ENCODE results near the gene RHBDD2. TPM values are rescaled to one million over a fixed set of nuclear protein-coding genes. Genes with fewer than 3 reads are reported as not detected.

RHBDD2 gene
- total RNA-seq, 2 donors from 2014 or later: 42.6 to 51.0 TPM

GRCh38 chr7:75884476-75884875 lies 5.6 kb downstream of the RHBDD2 start:
- no peak overlapping the region for H3K27ac ChIP-seq
- no peak for DNase-seq
- H3K4me3 ChIP-seq: no peak overlapping the region
- no peaks in the 10 kb centered on the region for H3K27me3 ChIP-seq
- TF ChIP-seq CTCF (IDR thresholded peaks at IDR 0.05): no peak
- no peak overlapping the region for H3K9ac ChIP-seq (ENCODE audit: low read depth in 2 of 2, low read length in 2 of 2)
- H3K36me3 ChIP-seq: peaks cover 9% of the 10 kb centered on the region
- no peaks in the 10 kb centered on the region for H3K4me1 ChIP-seq
- intact Hi-C loops (cut with DNase I): no loop called here
- H3K9me3 ChIP-seq: no peaks in the 10 kb centered on the region

GRCh38 chr7:75885036-75885435 lies 6.2 kb downstream of the RHBDD2 start:
- peaks cover 9% of the 10 kb centered on the region for H3K36me3 ChIP-seq
- H3K4me3 ChIP-seq: no peak overlapping the region
- no peaks in the 10 kb centered on the region for H3K4me1 ChIP-seq
- H3K9ac ChIP-seq (ENCODE audit: low read depth in 2 of 2, low read length in 2 of 2): no peak overlapping the region
- TF ChIP-seq CTCF (IDR thresholded peaks at IDR 0.05): no peak
- intact Hi-C loops (cut with DNase I): no loop called here
- no peak for DNase-seq
- no peak overlapping the region for H3K27ac ChIP-seq
- H3K9me3 ChIP-seq: no peaks in the 10 kb centered on the region
- H3K27me3 ChIP-seq: no peaks in the 10 kb centered on the region

GRCh38 chr7:75887669-75888369 lies 9.0 kb downstream of the RHBDD2 start:
- Histone ChIP-seq H3K9me3 (no peaks in the 10 kb centered on the region), H3K9ac (ENCODE audit: low read depth in 2 of 2, low read length in 2 of 2) (no peak overlapping the region), H3K4me3 (no peak overlapping the region), H3K27me3 (no peaks in the 10 kb centered on the region), H3K27ac (no peak overlapping the region), H3K36me3 (no peaks in the 10 kb centered on the region), H3K4me1 (no peaks in the 10 kb centered on the region)
- intact Hi-C loops (cut with DNase I): no loop called here
- DNase-seq: no peak
- no peak for TF ChIP-seq CTCF (IDR thresholded peaks at IDR 0.05)

GRCh38 chr7:75888464-75889222 lies 9.8 kb downstream of the RHBDD2 start:
- H3K36me3 ChIP-seq: no peaks in the 10 kb centered on the region
- no peaks in the 10 kb centered on the region for H3K9me3 ChIP-seq
- TF ChIP-seq CTCF (IDR thresholded peaks at IDR 0.05): no peak
- no peak for DNase-seq
- no peak overlapping the region for H3K9ac ChIP-seq (ENCODE audit: low read depth in 2 of 2, low read length in 2 of 2)
- H3K27me3 ChIP-seq: no peaks in the 10 kb centered on the region
- no peak overlapping the region for H3K4me3 ChIP-seq
- intact Hi-C loops (cut with DNase I): no loop called here
- H3K4me1 ChIP-seq: no peaks in the 10 kb centered on the region
- H3K27ac ChIP-seq: no peak overlapping the region

GRCh38 chr7:75889223-75889825 lies 10.5 kb downstream of the RHBDD2 start:
- intact Hi-C loops (cut with DNase I): no loop called here

More at GRCh38 chr7:75889223-75889825, 10.5 kb downstream of the RHBDD2 start:
- no peak for DNase-seq
- no peak overlapping the region for H3K27ac ChIP-seq
- no peaks in the 10 kb centered on the region for H3K4me1 ChIP-seq
- H3K4me3 ChIP-seq: no peak overlapping the region
- H3K9me3 ChIP-seq: no peaks in the 10 kb centered on the region
- H3K9ac ChIP-seq (ENCODE audit: low read depth in 2 of 2, low read length in 2 of 2): no peak overlapping the region
- TF ChIP-seq CTCF (IDR thresholded peaks at IDR 0.05): no peak
- H3K27me3 ChIP-seq: no peaks in the 10 kb centered on the region
- H3K36me3 ChIP-seq: no peaks in the 10 kb centered on the region
